ENCODE results near the gene SEPTIN10.
"Not testable (repeated sequence)": the region's sequence is repeated elsewhere in the genome, so short reads cannot be mapped to it uniquely, and the experiment has no call there.

Gene SEPTIN10

DNA sequence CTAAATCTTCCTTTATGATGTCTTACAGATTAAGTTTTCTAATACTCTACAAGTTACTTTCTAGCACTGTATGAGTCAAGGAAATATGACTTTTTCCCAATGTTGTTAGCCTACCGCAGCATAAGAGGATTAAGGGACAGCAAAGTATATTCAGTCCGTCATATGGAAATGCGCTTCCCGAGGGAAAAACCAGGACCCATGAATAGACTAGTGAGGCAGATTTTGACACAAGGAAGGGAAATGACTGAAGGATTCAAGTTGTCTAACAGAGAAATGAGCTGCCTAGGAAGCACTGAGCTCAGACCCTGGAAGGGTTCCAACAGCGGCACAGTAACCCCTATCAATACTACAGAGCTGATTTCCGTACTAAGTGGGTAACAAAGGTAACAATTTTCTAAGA is 12.0 kb downstream of the SEPTIN10 start:
- no peak for DNase-seq

DNA sequence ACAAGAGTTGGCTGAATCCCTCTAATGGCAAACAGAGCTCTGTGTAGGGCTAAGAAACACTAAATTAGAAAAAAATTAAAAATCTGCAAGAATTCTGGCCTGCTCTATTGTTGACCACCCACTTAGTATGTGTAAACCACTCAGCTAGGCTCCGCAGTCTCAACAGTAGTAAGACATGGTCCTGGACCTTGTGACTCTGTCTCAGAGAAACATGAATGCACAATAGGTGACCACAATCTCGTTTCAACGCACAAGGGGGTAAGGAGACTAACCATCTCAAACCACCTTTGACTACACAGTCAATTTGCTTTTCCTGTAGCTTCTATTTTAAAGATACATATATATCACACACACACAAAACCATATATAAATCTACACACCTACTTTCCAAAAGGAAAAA is 16.5 kb downstream of the SEPTIN10 start:
- DNase-seq = no peak

DNA sequence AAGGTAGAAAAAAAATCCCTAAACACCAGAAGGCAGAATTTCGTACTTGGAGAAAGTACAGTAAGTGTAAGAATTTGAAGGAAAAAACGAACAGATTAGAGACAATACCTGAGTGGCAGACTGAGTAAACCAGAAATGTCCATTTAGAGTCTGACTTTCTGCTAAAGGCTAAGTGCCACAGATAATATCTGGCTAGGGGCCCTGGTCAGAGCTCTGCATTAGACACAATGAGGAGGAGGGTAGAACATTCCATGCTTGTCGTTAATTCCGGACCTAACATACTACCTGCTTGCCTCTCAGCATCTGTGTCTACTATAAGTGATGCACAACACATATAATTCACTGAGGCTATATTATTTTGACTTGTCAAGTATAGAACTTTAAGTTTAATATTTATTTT is 18.1 kb downstream of the SEPTIN10 start:
- no peak for DNase-seq

DNA sequence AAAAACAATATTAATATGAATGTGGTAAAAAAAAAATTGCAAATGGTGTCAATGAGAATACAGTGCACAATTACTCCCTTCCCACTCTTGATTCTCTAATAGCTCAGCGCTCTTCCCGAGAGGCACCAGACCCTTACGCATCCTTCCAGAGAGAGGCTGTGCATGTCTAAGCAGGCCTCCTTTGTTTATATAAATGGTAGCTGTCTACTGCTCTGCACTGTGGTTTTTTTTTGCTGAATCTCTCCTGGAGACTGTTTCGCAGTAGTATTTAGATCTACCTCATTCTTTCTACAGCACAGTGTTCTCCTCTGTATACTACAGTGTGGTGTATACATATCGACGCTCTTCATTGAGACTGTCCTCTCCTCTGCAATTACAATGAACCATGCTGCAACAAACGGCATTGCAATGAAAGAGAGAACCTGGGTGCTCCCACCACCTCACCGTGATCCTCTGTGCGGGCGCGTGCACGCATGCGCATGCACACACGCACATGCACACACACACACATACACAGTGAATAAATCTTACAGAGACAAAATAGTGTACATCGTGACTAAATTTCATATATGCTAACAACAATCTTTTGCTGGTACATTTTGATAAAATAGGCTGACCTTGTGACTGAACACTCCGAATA is 19.4 kb downstream of the SEPTIN10 start:
- no peak for DNase-seq

DNA sequence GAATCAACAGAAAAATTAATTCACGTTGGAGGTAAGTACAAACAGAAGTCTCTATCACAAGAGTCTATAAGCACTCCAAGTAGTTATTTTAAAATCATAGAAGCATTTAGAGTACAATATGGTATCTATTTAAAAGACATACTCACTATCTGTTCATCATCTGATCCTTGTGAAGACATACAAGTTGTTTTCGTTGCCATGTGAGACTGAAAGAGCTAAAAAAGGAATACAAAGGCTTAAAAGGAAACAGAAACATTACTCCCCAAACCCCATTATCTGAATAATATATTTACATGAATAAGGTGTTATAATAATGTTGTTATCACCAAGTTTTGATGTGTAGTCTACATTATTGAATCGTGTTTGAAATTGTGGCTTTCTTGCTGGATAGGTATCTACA is 20.9 kb downstream of the SEPTIN10 start:
- no peak for DNase-seq

DNA sequence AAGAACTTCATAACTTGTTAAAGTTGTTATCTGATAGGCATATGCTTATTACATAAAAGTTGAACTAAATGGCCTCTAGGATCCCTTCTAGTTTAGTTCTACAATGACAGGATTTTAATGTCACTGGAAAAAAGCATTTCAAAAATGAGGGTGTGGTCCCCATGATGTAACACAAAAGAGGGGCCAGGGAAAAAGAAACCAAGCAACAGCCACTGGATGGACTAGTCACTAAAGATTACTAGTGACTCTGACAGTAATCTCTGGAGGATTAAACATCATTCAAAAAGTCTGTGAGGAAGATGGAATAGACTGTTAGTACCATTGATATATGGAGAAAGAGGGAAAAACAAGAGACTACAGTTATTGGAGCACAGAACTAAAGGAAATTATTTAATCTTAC is 22.6 kb downstream of the SEPTIN10 start:
- no peak for DNase-seq

DNA sequence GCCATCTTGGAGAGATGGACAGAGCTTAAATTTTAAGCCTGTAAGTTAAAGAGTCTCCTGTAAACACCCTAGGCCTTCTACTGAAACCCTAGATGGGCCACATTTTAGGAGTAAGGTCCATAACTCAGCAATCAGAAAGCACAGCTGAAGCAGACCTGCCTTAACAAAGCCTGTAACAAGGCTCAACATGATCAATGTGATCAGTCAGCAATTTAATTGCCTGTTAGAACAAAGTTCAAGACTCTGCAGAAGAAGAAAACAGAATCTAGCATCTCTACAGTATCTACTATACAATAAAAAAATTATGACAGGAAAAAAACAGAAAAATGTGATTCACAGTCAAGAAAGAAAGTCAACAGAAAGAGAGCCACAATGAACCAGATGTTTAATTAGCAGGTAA is 27.1 kb downstream of the SEPTIN10 start:
- DNase-seq = no peak

DNA sequence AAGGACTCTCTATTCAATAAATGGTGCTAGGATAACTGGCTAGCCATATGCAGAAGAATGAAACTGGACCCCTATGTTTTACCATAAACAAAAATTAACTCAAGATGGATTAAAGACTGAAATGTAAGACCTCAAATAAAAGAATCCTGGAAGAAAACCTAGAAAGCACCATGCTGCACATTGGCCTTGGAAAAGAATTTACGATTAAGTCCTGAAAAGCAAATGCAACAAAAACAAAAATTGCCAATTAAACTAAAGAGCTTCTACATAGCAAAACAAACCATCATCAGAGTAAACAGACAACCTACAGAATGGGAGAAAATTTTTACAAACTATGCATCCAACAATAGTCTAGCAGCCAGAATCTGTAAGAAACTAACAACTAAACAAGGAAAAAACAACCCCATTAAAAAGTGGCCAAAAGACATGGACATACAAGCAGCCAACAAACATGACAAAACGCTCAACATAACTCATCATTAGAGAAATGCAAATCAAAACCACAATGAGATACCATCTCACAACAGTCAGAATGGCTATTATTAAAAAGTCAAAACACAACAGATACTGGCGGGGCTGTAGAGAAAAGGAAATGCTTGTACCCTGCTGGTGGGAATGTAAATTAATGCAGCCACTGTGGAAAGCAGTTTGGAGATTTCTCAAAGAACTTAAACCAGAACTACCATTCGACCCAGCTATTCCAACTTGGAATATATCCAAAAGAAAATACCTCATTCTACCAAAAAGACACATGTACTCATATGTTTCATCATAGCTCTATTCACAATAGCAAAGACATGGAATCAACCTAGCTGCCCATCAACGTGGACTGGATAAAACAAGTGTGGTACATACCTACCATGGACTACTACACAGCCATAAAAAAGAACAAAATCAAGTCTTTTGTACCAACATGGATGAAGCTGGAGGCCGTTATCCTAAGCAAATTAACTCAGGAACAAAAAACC is 30.6 kb downstream of the SEPTIN10 start:
- peak in 1 of 5 experiments; percentile 19 for DNase-seq

DNA sequence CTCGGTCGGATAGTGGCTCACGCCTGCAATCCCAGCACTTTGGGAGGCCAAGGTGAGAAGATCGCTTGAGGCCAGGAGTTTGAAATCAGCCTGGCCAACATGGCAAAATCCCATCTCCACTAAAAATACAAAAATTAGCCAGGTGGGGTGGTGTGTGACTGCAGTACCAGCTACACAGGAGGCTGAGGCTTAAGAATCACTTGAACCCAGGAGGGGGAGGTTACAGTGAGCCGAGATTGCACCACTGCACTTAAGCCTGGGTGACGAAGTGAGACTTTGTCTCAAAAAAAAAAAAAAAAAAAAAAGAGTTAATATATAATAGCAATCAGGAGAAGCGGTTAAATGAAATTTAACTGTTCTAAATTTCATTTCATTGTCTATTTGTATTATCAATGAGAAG is 36.1 kb downstream of the SEPTIN10 start:
- not testable (repeated sequence) for DNase-seq

DNA sequence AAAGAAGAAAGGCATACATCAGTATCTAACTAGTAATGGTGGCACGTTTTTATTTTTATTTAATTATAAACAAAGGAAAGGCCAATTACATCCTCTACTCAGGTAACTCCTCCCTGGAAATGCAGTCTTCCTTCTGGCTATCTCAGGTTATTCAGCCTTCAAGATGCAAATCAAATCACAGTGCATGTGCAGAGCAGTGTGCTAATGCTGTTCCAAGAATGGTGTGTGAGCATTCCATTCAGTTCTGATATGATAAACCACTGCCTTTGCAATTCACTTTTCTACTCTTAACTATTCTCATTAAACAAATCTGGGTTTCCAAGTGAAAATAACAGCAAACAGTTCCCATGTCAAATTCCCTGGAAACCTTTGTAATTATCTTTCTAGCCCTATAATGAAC is 38.4 kb downstream of the SEPTIN10 start:
- no peak for DNase-seq

DNA sequence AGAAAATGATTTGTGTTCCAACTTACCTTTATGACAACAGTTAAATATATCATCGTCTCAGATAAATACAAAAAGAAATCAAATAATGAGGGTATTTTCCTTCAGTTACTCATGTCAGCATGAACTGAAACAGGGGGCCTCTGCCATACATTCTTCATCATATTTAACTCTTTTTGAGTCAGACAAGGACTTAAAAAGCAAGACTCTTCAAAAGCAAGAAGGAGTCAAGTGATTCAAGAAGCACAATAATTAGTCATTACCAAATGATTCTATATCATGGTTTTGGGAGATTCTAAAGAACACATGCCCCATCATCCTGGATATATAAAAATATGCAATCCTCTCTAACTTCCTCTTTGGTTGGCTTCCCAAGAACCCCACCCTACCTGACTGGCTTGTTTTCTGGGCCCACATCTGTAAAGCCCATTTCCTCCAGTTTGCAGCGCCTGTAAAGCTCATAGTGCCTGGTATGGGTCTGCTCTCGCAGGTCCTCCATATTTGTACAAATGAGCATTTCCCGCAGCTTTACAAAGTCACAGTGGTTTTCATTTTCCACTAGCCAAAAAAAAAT is 49.7 kb downstream of the SEPTIN10 start:
- DNase-seq = no peak

DNA sequence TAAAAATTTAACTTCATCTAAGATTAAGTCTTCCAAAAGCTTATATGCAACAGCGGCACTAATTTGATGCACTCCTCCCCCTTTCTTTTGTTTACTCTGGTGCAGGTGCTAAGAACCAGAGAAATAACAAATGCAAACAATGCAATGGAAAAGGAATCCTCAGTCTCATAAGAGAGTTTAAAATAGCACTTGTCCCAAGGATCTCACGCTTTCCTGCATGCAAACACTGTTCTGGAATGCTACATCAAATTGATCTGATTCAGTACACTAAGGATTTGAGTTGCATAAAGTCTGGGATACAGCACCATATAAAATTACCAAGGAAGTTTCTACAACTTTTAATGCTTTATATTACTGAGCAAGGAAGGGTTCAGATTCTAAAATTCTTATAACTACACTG is 50.5 kb downstream of the SEPTIN10 start:
- no peak for DNase-seq

DNA sequence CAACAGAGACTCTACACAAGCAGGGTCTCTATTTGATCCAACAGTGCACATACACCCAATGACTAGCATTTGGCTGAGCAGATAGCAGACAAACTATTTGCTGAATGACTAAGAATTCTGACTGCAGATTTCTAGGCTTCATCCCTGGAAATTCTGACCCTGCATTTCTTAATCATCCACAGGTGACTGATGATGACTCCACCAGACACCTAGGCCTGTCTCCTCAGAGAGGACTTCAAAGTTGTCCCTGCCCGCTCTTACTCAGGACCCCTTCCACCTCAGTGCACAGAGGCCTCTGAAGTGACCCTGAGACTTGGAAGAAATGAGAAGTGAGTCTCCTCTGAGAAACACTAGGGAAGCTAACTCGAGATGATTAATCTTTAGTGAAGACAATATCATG is 51.3 kb downstream of the SEPTIN10 start:
- no peak for DNase-seq

DNA sequence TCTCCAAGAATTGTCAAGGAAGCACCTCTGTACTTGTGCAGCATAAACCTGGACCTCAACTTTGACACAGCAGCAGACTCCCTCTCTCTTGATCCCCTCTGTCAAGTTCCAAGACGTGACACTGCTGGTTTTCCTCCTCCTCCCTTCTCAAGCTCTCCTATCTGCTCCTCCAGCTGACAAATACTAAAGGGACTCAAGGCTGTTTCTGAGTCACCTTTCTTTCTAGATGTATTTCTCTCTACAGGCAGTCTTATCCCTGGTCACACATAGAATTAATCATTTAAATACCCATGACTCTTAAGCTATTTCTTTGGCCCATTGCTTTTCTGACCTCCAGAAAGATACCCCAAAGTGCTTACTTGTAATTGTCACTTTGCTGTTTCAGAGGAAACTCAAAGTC is 53.5 kb downstream of the SEPTIN10 start:
- DNase-seq = no peak

DNA sequence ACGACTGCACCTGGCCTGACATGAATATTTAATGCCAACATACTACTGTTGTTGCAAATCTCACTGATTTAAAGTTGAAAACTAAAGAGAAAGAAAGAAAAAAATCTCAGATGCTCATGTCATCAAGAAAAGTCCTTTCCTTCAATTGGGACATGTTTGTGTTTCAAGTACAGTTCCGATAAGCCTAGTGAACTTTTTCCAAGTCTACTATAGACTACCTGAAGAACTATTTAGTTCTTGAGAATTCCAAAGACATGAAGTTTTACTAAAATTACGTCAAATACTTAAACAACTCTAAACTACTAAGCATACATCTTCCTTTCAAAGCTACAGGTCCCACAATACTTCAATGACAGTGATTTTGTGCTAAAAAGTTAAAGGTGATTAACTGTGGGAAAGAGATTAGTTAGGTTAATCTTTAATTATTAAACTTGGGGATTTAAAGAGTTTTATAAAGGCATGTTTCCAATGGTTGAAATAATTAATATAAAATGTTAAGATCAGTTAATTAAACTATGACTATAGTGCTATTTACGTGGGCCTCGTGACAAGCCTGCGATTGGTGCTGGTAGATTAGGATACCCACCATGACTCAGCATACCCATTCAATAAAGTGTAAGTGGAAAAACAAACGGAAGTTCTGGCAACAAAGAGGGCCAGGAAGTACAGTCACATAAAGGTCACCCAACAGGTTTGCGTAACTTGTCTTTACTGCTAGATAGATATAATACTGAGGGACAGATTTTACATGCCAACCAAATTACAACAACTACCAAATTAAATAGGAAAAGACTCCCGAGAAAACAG is 55.5 kb downstream of the SEPTIN10 start:
- peak in 1 of 5 experiments; percentile 5 for DNase-seq

DNA sequence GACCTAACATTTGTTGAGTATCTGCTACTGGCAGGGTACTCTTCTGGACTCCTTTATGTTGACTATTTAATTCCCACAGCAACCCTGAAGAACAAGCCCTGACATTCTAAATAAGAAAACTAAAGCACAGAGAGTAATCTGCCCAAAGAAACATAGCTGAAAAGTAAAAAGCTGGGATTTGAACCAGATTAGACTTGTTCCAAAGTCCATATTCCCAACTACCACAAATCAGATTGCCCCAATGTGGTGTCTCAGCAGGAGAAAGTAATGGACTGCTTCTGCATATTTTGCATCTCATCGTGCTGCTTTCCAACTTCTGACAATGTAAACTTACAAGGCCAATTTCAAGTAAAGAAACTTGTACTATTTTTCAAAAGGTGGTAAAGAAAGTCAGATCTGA is 56.5 kb downstream of the SEPTIN10 start:
- no peak for DNase-seq

DNA sequence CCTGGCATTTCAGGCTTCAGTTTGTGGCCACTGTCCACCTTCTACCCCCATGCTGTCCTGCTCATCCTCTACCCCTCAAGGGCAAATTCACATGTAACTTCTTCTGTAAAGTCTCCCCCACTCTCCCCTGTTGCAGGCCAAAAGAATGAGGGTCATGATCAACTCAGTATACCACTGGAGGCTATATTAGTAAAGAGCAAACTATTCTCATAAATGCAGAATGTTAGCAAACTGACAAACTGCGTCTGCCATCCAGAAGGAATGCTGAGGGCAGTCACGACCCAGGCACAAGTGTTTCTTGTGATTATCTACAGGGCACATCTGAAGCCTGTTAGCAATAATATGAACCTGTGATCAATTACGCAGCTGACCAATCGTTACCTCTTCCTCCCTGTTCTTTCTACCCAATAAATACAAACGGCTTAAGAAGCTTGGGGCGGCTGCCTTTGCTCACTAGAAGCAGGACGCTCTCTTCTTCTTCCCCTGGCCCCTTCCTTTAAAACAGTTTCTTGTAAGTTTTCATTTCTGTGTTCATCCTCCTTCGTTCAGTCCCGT is 58.3 kb downstream of the SEPTIN10 start:
- DNase-seq = no peak

DNA sequence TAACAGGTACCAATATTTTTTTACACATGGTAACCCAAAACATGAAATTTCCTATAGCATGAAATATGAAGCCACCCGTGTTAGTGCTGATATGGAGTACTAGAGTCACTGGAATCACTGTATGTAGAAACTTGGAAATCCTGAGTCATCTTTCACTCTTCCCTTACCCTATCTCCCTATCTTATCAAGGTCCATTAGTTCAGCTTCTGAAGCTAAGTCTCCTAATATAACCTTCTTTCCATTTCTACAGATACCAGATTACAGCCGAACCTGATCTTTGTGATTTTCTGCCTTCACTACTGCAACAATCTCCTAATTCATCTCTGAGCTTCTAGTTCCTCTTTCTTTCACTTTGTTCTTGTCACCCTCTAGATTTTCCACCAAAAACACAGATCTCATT is 59.0 kb downstream of the SEPTIN10 start:
- no peak for DNase-seq

DNA sequence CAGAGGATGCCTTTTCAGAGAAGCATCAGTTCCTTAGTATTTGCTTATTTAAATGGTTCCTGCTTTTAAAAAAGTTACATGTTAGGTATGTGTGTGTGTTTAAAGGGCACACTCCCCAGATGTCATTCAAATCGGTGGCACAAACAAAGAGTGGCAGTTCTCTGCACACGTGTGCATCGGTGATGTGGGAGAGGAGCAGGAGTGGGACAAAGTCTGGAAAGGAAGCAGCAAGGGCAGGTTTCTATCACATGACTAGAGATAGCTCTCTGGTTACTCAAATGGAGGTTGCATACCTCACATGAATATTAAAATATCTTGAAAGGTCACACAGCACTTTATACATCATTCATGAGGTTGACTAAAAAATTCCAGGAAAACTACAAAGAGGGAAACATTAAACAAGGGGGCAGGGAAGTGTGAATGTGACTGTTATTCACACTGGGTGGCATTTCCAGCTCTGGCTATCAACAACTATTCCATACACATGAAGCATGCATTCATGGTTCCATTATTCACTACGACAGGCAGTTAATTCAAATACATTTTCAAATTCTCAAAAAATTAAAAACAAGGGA is 64.7 kb downstream of the SEPTIN10 start:
- DNase-seq = no peak

DNA sequence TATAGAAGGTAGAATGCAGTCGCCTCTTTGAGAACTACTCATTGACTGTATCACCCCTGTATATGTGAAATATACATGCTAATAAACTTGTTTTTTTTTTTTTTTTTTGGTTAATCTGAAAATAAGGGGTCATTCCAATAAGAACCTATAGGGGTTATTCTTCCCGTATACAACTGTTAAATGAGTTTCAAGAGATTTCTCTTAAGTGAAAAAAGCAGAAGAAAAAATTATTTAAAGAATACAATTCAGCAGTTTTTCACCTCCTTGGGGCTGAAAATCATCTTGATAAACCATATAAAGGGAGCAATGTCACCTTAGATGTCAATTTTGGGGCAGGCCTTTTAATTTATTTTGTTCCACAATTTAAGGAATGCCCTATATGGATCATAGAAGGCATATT is 66.5 kb downstream of the SEPTIN10 start:
- no peak for DNase-seq

DNA sequence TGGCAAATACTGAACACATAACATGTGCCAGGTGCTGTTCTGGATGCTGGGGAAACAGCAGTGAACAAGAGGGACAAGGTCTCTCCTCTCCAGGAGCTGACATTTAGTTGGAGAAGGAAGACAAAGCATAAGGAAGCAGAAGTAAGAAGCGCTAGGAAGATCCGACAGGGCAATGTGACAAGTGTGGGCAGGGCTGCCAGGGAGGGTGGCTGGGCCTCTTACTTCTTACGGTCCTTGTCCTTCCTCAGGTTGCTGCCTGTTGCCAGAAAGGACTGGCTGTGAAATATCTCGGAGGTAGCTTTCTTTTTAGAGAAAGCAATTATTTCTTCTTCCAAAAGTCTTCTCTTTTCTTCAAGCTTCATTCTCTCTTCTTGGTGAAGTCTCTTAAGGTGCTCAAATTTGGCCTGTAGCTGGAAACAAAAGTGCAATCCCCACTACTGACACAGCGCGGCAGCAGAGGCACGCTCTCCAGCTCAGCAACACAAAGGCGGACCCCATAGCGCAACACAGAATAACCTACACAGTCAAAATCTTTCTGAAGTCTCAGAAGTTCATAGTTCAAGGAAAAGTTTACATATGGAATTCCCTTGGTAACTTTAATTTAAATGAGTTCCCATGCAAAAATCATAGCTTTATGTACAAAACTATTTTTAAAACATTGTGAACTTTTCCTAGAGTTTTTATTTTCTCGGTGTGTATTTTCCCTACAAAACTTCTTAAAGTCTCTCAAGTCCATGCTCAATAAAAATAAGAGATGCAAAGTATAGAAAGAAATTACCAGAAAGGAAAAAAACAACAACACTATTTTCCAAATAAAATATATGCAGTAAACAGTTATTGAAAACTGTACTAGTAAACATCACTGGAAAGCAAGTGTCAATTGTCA is 67.7 kb downstream of the SEPTIN10 start:
- DNase-seq = peak in 3 of 5 experiments; percentile 25 to 59 (median 46)
